PFSK-1 (cell line): ENCODE results near the gene RNF220.

Experiments
- FOXP2 ChIP-seq: optimal IDR thresholded peaks from 2 replicates; pipeline ENCODE3; 2011; ENCODE audit warnings: borderline replicate concordance, control low read depth, inconsistent platforms; ENCODE audit not compliant: insufficient read depth; ENCODE audit errors: extremely low read length, extremely low read depth
- POLR2AphosphoS5 ChIP-seq: IDR thresholded peaks from 2 replicates; pipeline ENCODE4 v1.6.1; 2012; ENCODE audit warnings: low read depth, mild to moderate bottlenecking, control low read depth, low read length, moderate library complexity
- REST ChIP-seq, 2 experiments: IDR thresholded peaks; 2 replicates each; pipeline versions ENCODE4 v1.6.1 to v1.8.0; 2011 to 2012; ENCODE audit warnings: low read depth in 2 of 2, low read length in 2 of 2, control low read depth in 1 of 2, inconsistent platforms in 1 of 2, mild to moderate bottlenecking in 1 of 2, moderate library complexity in 1 of 2; ENCODE audit not compliant: insufficient read depth in 1 of 2
- SIN3A ChIP-seq: IDR thresholded peaks from 2 replicates; pipeline ENCODE4 v1.6.1; 2012; ENCODE audit warnings: mild to moderate bottlenecking, low read length, moderate library complexity, borderline replicate concordance; ENCODE audit not compliant: insufficient read depth
- TAF1 ChIP-seq: IDR thresholded peaks from 2 replicates; pipeline ENCODE4 v1.6.1; 2012; ENCODE audit warnings: low read length, control low read depth, borderline replicate concordance; ENCODE audit not compliant: insufficient read depth

Gene RNF220

GRCh38 chr1:44632598-44632997 lies 227.5 kb downstream of the RNF220 start:
- TF ChIP-seq POLR2AphosphoS5 (no peak), REST (IDR thresholded peaks at IDR 0.05; ENCODE audit: insufficient read depth in 1 of 2, low read depth in 2 of 2, low read length in 2 of 2) (no peak), TAF1 (no peak), SIN3A (no peak), FOXP2 (no peak)

GRCh38 chr1:44634606-44635189 lies 229.6 kb downstream of the RNF220 start:
- TF ChIP-seq POLR2AphosphoS5 (no peak), FOXP2 (no peak), SIN3A (no peak), REST (IDR thresholded peaks at IDR 0.05; ENCODE audit: insufficient read depth in 1 of 2, low read depth in 2 of 2, low read length in 2 of 2) (no peak), TAF1 (no peak)

DNA sequence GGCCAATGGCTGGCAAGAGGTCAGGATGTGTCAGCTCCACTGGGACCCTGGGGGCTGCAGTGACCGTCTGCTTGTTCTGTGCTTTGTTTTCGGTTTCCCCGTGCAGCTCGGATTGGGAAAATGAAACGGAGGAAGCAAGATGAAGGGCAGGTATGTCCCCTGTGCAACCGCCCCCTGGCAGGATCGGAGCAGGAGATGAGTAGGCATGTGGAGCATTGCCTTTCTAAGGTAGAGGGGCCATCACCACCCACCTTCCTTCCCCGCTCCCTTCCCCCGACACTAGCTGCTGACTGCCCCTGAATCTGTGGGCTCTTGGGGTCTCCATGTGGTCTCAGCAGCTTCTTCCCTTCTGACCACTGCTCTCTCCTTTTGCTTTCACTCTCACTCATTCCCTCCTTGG lies 230.4 kb downstream of the RNF220 start:
- TF ChIP-seq REST (IDR thresholded peaks at IDR 0.05; ENCODE audit: insufficient read depth in 1 of 2, low read depth in 2 of 2, low read length in 2 of 2) = no peak

DNA sequence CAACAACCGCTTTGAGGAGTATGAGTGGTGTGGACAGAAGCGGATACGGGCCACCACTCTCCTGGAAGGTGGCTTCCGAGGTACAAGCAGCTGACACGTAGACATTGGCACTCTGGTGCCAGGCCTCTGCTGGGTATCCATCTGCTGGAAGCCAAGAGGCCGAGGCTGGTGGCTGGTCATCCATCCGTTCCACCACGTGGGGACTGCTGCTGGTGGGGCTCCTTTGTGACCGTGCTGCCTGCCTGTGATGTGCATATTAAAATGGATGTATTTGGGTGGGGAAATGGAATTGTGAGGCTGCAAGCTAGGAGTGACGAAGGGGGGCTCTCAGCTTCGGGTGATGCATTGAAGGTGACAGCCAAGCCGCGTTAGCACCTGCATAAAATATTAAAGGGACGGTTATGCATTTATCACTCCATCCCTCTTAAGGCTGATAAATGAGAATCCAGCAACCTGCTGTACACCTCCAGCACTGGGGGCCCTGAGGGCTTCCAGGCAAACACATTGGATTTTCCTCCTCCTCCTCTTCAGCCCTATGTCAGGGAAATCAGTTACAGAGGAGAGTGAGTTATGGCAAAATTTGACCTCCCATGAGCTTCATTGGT lies 231.1 kb downstream of the RNF220 start:
- TF ChIP-seq REST (IDR thresholded peaks at IDR 0.05; ENCODE audit: insufficient read depth in 1 of 2, low read depth in 2 of 2, low read length in 2 of 2) (no peak), SIN3A (no peak), TAF1 (no peak), FOXP2 (no peak), POLR2AphosphoS5 (no peak)
